ENCODE results near the gene TVP23C. TPM values are rescaled to one million over a fixed set of nuclear protein-coding genes. Genes with fewer than 3 reads are reported as not detected.

The TVP23C gene
- total RNA-seq, 1 experiment from 2014 or later, result 6.7 TPM

- Histone ChIP-seq H3K4me3 (ENCODE audit: low read depth in 2 of 2, low read length in 2 of 2) (no peak overlapping the region), H3K9me3 (ENCODE audit: control insufficient read depth, insufficient read depth, low read depth, low read length) (no peaks in the 10 kb centered on the region), H3K4me1 (ENCODE audit: control insufficient read depth, insufficient read depth, low read length) (no peaks in the 10 kb centered on the region), H3K36me3 (ENCODE audit: control insufficient read depth, insufficient read depth, low read length) (no peaks in the 10 kb centered on the region), H3K27ac (ENCODE audit: low read length) (no peak overlapping the region), H3K27me3 (ENCODE audit: control insufficient read depth, insufficient read depth, low read length) (no peaks in the 10 kb centered on the region)
- no peak for ATAC-seq
- in situ Hi-C loops (cut with HindIII; ENCODE audit: low pct_unique_long_range_greater_than_20kb, low sequenced_read_pairs) (no loop called here), intact Hi-C loops (cut with micrococcal nuclease; ENCODE audit: unreplicated experiment) (no loop called here)
- ChIA-PET CTCF (no interaction called here), POLR2A (no interaction called here)
- no TSS peak for BruUV-seq (replicated peaks)
- TF ChIP-seq TCF7L2 (IDR thresholded peaks at IDR 0.05; ENCODE audit: low read depth, low read length), result no peak
- TF ChIP-seq REST (IDR thresholded peaks at IDR 0.05; ENCODE audit: insufficient read depth in 1 of 2, low read depth in 2 of 2, low read length in 1 of 2), result no peak
- no peak for TF ChIP-seq POLR2AphosphoS5 (IDR thresholded peaks at IDR 0.05; ENCODE audit: low read depth, low read length)
- no peak for TF ChIP-seq SIN3A (IDR thresholded peaks at IDR 0.05; ENCODE audit: borderline replicate concordance, insufficient read depth, low read depth, low read length)
- no peak for TF ChIP-seq CTCF (IDR thresholded peaks at IDR 0.05)
- no peak for DNase-seq (ENCODE audit: low read depth, low spot score)
These were observed 110.5 kb downstream of the TVP23C start for GRCh38 chr17:15452746-15453145.

Other genes starting within 250 kb of the TVP23C start
- not detected for gene TEKT3, start 221.9 kb downstream of the TVP23C start, total RNA-seq (2021; ENCODE audit: unreplicated experiment)
- gene CDRT4, start 95.9 kb downstream of the TVP23C start, total RNA-seq (2021; ENCODE audit: unreplicated experiment), result 2.8 TPM
- gene FBXW10B, start 56.2 kb upstream of the TVP23C start, total RNA-seq (2021; ENCODE audit: unreplicated experiment), result 0.54 TPM
- gene TRIM16, start 120.8 kb upstream of the TVP23C start, total RNA-seq (2021; ENCODE audit: unreplicated experiment), result 31.7 TPM
- 25.5 TPM for gene ZNF286A, start 136.3 kb upstream of the TVP23C start, total RNA-seq (2021; ENCODE audit: unreplicated experiment)
- gene TBC1D26, start 168.8 kb upstream of the TVP23C start, total RNA-seq (2021; ENCODE audit: unreplicated experiment), result 0.05 TPM